PC-3 (cell line): ENCODE measurements around the gene THADA.

ENCODE experiments used
- CTCF ChIP-seq: fragments of 300-600 bp; sonication (generic); conservative IDR thresholded peaks from 2 replicates; pipeline ENCODE4 v1.5.1; 2017; ENCODE audit warnings: antibody characterized with exemption, low read depth, mild to moderate bottlenecking, low read length
- EZH2 ChIP-seq: fragments of 300-600 bp; sonication (generic); IDR thresholded peaks from one replicate; pipeline ENCODE4 v1.6.1; 2017; ENCODE audit warnings: antibody characterized with exemption, mild to moderate bottlenecking, low read length; ENCODE audit not compliant: unreplicated experiment
- EZH2phosphoT487 ChIP-seq: fragments of 300-600 bp; sonication (generic); IDR thresholded peaks from 2 replicates; pipeline ENCODE4 v1.6.1; 2018; ENCODE audit warnings: mild to moderate bottlenecking, antibody characterized with exemption, low read length, borderline replicate concordance

GRCh38 chr2:43188561-43189386 lies 407.1 kb downstream of the THADA start:
- TF ChIP-seq CTCF, result no peak
- TF ChIP-seq EZH2, result no peak
- no peak for TF ChIP-seq EZH2phosphoT487
